ENCODE results near the gene INPP5A. TPM values are rescaled to one million over a fixed set of nuclear protein-coding genes. Genes with fewer than 3 reads are reported as not detected.
"Not testable (repeated sequence)": the region's sequence is repeated elsewhere in the genome, so short reads cannot be mapped to it uniquely, and the experiment has no call there.

The INPP5A gene
- total RNA-seq, 6 donors from 2014 or later: 28.6 to 81.7 (median 44.8) TPM

DNA sequence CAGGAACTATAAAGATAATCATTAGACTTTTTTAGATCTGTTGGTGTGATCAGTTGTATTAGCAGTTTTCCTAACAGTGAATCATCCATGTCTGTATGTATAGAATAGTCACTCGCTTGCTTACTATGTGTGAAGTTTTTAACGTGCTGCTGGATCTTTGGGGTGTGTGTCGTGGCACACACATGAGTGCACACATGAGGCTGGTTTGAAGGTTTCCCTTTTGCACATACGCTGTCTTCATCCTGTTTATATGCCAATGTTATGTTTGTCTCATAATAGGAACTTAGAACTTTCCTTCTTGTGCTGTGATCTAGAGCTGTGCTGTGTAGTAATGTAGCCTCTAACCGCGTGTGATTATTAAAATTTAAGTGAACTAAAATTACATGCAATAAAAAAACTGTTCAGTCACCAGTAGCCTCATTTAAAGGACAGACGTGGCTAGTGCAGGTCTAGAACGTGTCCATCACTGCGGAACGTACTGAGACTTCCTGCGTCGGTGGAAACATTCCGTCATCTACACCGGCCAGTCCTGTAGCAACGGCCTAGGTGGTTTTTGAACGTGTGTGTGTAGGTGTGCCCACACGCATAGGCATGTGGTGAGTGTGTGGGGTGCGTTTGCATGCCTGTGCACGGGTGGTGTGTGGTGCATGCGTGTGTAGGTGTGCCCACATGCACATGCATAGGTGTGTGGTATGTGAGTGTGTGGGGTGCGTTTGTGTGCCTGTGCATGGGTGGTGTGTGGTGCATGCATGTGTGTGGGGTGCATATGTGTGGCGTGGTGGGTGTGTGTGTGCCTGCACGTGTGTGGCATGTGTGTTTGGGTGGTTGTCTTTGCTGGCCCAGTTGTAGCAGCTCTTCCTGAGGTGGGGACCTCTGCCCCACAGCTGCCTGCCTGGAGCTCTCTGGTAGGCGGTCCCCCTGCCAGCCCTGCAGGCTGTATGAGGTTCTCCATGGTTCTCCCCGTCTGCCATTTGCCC is 56.6 kb downstream of the INPP5A start:
- Histone ChIP-seq H3K4me3 (no peak overlapping the region), H3K9me3 (no peaks in the 10 kb centered on the region), H3K27me3 (no peaks in the 10 kb centered on the region), H3K4me1 (peaks cover 48 to 63% (median 55%) of the 10 kb centered on the region in 4 donors), H3K36me3 (no peaks in the 10 kb centered on the region), H3K27ac (peak overlapping the region in 1 of 4 donors; percentile 32)
- WGBS, 2 donors: 58 to 73% methylated on average over 22 to 24 of the region's 25 CpGs
- DNase-seq: no peak
- peak in 1 of 2 donors; percentile 32 for ATAC-seq (ENCODE audit: low FRiP score in 2 of 2)
- TF ChIP-seq POLR2A (IDR thresholded peaks at IDR 0.05): no peak
- TF ChIP-seq POLR2AphosphoS5 (IDR thresholded peaks at IDR 0.05): no peak
- TF ChIP-seq EP300 (IDR thresholded peaks at IDR 0.05): no peak

DNA sequence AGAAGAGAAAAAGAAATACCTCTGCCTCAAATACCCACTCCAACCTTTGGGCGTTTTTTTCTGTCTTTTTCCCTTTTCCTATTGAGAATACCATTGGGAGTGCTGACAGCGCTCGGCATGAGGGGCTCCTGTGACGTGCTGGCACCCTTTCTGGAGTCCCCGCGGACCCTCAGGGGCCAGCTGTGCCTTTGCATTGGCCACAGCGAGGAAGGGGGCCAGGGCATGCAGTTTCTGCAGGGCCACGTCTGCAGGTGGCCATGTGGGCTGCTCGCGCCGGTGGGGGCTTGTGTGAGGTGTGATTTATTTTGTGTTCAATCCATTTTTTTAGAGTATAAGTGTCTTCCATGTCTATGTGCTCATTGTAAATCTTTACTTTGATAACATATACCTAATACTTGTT is 57.4 kb downstream of the INPP5A start:
- 82 to 91% methylated on average over 11 of the region's 11 CpGs for WGBS, 2 donors
- H3K27me3 ChIP-seq: no peaks in the 10 kb centered on the region
- no peak overlapping the region for H3K4me3 ChIP-seq
- no peak for TF ChIP-seq CTCF (IDR thresholded peaks at IDR 0.05)
- TF ChIP-seq EP300 (IDR thresholded peaks at IDR 0.05): no peak
- TF ChIP-seq POLR2AphosphoS5 (IDR thresholded peaks at IDR 0.05): no peak
- TF ChIP-seq POLR2A (IDR thresholded peaks at IDR 0.05): no peak
- H3K27ac ChIP-seq: no peak overlapping the region
- H3K4me1 ChIP-seq: peaks cover 40 to 55% (median 46%) of the 10 kb centered on the region in 4 donors
- DNase-seq (no peak), ATAC-seq (ENCODE audit: low FRiP score in 2 of 2) (no peak)
- H3K9me3 ChIP-seq: peaks cover 0 to under 1% (median 0%) of the 10 kb centered on the region in 4 donors
- H3K36me3 ChIP-seq: no peaks in the 10 kb centered on the region

DNA sequence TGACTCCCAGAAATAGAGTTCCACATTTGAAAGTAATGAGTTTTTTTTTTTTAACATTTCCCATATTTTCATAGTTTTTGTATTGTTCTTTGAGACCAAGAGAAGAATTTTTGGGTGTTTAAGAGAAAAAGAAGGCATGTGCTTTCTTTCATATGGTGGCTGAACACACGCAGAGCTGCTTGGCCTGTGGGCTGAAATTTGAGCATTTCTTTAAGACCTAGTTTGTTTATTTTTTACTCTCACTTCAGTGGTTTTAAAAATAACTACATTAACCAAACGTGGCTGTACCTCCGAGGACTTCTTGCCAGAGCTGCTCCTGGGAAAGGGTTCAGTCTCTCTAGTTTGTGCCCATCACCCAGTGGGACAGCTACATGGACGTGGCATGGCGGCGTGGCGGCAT is 58.3 kb downstream of the INPP5A start:
- peaks cover 32 to 47% (median 41%) of the 10 kb centered on the region in 4 donors for H3K4me1 ChIP-seq
- H3K36me3 ChIP-seq: no peaks in the 10 kb centered on the region
- no peak for DNase-seq
- TF ChIP-seq POLR2AphosphoS5 (IDR thresholded peaks at IDR 0.05) (no peak), EP300 (IDR thresholded peaks at IDR 0.05) (no peak), CTCF (IDR thresholded peaks at IDR 0.05) (no peak)
- H3K27me3 ChIP-seq: no peaks in the 10 kb centered on the region
- H3K4me3 ChIP-seq: no peak overlapping the region
- WGBS, 2 donors: 70 to 79% methylated on average over 7 of the region's 7 CpGs
- no peak overlapping the region for H3K27ac ChIP-seq
- ATAC-seq (ENCODE audit: low FRiP score in 2 of 2): no peak
- H3K9me3 ChIP-seq: peaks cover 0 to 9% (median 7%) of the 10 kb centered on the region in 4 donors

- Histone ChIP-seq H3K4me1 (peaks cover 23 to 39% (median 33%) of the 10 kb centered on the region in 4 donors), H3K36me3 (no peaks in the 10 kb centered on the region), H3K27me3 (no peaks in the 10 kb centered on the region), H3K4me3 (no peak overlapping the region), H3K9me3 (peaks cover 0 to 11% (median 7%) of the 10 kb centered on the region in 4 donors), H3K27ac (no peak overlapping the region)
- TF ChIP-seq CTCF (IDR thresholded peaks at IDR 0.05) (no peak), POLR2AphosphoS5 (IDR thresholded peaks at IDR 0.05) (no peak), EP300 (IDR thresholded peaks at IDR 0.05) (no peak), POLR2A (IDR thresholded peaks at IDR 0.05) (no peak)
- peak in 1 of 2 donors; percentile 34 for ATAC-seq (ENCODE audit: low FRiP score in 2 of 2)
- no peak for DNase-seq
- 82 to 93% methylated on average over 20 to 21 of the region's 21 CpGs for WGBS, 2 donors
Observed at GRCh38 chr10:132596742-132597279, 59.2 kb downstream of the INPP5A start.

GRCh38 chr10:132597654-132598053 is 60.1 kb downstream of the INPP5A start:
- Histone ChIP-seq H3K4me3 (no peak overlapping the region), H3K36me3 (no peaks in the 10 kb centered on the region), H3K27ac (no peak overlapping the region), H3K4me1 (peaks cover 19 to 33% (median 31%) of the 10 kb centered on the region in 4 donors), H3K27me3 (no peaks in the 10 kb centered on the region), H3K9me3 (peaks cover 0 to 11% (median 7%) of the 10 kb centered on the region in 4 donors)
- DNase-seq: no peak
- WGBS, 2 donors: 90 to 94% methylated on average over 15 to 21 of the region's 21 CpGs
- ATAC-seq (ENCODE audit: low FRiP score in 2 of 2): no peak
- no peak for TF ChIP-seq EP300 (IDR thresholded peaks at IDR 0.05)
- TF ChIP-seq POLR2AphosphoS5 (IDR thresholded peaks at IDR 0.05): no peak
- TF ChIP-seq CTCF (IDR thresholded peaks at IDR 0.05): no peak
- no peak for TF ChIP-seq POLR2A (IDR thresholded peaks at IDR 0.05)

DNA sequence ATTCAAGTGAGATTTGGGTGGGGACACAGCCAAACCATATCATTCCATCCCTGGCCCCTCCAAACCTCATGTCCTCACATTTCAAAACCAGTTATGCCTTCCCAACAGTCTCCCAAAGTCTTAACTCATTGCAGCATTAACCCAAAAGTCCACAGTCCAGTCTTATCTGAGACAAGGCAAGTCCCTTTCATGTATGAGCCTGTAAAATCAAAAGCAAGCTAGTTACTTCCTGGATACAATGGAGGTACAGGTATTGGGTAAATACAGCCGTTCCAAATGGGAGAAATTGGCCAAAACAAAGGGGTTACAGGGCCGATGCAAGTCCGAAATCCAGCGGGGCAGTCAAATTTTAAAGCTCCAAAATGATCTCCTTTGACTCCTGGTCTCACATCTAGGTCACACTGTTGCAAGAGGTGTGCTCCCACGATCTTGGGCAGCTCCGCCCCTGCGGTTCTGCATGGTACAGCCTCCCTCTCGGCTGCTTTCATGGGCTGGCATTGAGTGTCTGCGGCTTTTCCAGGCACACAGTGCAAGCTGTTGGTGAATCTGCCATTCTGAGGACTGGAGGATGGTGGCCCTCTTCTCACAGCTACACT is 61.5 kb downstream of the INPP5A start:
- DNase-seq: peak in 1 of 2 donors; percentile 8
- 94% methylated on average over 9 of the region's 9 CpGs for WGBS, 2 donors
- H3K4me3 ChIP-seq; ATAC-seq (ENCODE audit: low FRiP score in 2 of 2); H3K27ac ChIP-seq; H3K36me3 ChIP-seq; H3K27me3 ChIP-seq: not testable (repeated sequence)
- H3K9me3 ChIP-seq: peaks cover 0 to 11% (median 7%) of the 10 kb centered on the region in 4 donors
- peaks cover 4 to 19% (median 17%) of the 10 kb centered on the region in 4 donors for H3K4me1 ChIP-seq

All from upper lobe of left lung (tissue), 6 donors.